HG03520 (cell line): ENCODE results near the gene EIF3B.
A peak's percentile ranks its signal among the peaks of the same experiment; 100 is the strongest.
"Not testable (repeated sequence)": the region's sequence is repeated elsewhere in the genome, so short reads cannot be mapped to it uniquely, and the experiment has no call there.

ENCODE experiments used
- ATAC-seq: cut with Tn5 transposase; IDR thresholded peaks from one replicate; pipeline ENCODE4 v1.9.1; 2021; ENCODE audit warnings: mild to moderate bottlenecking, moderate library complexity; ENCODE audit not compliant: unreplicated experiment

Gene EIF3B

DNA sequence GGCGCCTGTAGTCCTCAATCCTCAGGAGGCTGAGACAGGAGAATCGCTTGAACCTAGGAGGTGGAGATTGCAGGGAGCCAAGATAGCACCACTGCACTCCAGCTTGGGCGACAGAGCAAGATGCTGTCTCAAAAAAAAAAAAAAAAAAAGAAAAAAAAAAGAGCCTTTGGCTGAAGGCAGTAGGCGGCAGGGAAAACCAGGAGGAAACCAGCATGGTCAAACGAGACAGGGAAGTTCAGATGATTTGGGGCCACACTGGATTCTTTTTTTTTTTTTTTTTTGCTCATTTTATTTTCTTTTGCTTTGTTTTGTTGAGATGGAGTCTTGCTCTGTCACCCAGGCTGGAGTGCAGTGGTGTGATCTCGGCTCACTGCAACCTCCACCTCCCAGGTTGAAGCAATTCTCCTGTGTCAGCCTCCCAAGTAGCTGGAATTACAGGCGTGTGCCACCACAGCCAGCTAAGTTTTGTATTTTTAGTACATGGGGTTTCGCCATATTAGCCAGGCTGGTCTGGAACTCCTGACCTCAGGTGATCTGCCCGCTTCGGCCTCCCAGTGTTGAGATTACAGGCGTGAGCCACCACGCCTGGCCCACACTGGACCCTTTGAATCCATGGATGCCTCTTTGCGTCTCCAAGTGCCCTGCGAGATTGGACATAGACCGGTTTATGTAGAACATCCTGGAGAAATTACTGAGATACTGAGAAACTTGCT, 7.1 kb upstream of the EIF3B start:
- not testable (repeated sequence) for ATAC-seq

DNA sequence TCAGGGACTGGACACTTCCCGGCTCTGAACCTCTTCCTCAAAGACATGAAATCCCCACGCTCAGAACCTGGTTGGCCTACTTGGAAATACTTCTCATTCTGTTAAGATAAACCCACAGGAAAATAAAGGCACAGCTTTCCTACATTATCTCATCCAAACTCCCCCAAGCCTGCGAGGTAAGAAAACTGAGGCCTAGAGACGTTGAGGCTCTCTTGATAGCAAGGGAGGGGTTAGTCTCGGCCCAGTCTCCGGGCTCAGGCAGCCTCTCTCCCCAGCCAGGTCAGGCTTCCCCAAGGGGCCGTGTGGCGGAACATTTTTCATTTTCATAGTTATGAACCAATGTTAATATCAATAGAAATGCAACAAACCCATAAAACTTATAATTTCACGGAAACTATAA, 4.6 kb upstream of the EIF3B start:
- ATAC-seq = no peak

DNA sequence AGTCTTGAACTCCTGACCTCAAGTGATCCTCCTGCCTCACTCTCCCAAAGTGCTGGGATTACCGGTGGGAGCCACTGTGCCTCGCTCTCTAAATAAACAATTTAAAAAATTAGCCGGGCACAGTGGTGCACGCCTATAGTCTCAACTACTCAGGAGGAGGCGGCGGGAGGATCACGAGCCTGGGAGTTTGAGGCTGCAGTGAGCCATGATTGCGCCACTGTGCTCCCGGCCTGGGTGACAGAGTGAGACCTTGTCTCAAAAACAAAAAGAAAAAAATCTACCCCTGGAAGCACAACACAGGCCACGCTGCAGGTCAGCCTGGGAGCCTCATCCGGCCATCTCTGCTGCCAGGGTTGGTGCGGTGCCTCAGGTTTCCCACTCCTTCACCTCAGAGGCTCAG, 3.8 kb upstream of the EIF3B start:
- no peak for ATAC-seq

DNA sequence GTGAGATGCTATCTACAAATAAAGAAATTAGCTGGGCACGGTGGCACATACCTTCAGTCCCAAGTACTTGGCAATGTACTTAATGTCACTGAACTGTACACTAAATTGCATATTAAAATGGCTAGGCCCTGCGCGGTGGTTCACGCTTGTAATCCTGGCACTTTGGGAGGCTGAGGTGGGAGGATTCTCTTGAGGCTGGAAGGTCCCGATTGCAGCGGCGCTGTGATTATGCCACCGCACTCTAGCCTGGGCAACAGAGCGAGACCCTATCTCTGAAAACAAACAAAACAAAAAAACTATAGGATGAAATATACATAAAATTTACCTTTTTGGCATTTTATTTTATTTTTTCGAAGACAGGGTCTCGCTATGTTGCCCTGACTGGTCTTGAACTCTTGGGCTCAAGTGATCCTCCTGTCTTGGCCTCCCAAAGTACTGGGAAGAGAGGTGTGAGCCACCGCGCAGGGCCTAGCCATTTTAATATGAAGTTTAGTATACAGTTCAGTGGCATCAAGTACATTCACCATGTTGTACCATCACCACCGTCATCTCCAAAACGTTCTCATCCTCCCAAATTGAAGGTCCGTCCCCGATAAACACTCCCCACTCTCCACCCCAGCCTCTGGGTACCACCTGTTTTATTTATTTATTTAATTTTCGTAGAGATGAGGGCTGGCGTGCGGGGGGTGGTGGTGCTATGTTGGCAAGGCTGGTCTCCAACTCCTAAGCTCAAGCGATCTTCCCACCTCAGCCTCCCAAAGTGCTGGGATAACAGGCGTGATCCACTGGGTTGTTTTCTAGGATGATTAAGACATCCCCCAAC, 1.3 kb upstream of the EIF3B start:
- ATAC-seq = no peak

DNA sequence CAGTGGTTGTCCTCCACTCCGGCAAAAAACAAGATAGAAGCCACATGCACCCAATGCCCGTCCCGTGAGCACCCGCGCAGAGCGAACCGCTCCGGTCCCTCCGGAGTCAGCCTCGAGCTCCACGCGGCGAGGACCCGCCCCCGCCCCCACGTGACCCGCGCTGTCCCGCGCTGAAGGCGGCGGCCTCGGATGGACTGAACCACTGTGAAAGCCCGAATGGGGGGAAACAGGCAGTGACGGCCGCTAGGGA, 766 bp upstream of the EIF3B start:
- ATAC-seq = peak; percentile 40

DNA sequence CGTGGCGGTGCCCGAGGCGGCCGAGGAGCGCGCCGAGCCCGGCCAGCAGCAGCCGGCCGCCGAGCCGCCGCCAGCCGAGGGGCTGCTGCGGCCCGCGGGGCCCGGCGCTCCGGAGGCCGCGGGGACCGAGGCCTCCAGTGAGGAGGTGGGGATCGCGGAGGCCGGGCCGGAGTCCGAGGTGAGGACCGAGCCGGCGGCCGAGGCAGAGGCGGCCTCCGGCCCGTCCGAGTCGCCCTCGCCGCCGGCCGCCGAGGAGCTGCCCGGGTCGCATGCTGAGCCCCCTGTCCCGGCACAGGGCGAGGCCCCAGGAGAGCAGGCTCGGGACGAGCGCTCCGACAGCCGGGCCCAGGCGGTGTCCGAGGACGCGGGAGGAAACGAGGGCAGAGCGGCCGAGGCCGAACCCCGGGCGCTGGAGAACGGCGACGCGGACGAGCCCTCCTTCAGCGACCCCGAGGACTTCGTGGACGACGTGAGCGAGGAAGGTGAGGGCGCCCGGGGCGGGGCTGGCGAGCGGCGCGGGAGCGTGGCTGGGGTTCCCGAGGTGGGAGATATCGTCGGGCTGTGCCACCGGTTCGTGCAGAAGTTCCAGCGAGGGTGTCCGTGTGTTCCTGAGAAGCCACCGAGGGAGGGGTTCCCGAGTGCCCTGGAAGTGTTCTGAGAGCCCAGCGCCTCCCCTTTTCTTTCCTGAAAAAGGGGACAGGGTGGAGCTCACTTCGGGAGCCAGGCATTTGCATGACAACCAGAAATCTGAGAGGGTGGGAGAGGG, 495 bp downstream of the EIF3B start:
- peak; percentile 23 for ATAC-seq

DNA sequence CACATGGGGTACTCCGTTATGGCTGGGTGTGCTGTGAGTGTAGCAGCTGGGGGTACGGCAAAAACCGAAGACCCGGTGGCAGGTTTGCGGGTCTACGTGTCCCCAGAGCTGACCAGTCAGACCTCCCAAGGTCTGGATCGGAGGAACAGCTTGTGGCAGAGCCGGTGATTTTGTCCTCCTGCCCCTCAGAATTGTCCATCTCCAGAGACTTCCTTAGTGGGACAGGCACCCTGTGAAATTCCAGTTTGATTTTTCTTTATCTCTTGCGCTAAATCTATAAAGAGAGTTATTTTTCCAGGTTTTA, 1.0 kb downstream of the EIF3B start:
- no peak for ATAC-seq

DNA sequence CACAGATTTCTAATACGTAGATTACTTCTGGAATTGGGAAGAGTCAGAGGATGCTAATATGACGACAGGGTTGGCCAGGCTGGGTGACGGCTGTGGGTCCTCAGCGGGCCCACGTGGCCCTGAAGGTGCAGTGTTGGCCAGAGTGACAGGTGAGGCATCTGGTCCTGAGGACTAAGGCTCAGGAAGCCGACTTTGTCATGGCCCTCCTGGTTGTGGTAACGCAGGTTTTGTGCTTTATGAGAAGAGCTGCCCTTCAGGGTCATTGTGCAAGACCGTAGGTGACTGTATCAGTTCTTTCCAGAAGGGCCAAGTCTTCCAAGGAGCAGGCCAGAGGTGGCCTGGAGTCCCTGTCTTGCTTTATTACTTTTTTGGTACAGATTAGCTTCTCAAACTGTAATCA, 2.5 kb downstream of the EIF3B start:
- no peak for ATAC-seq

DNA sequence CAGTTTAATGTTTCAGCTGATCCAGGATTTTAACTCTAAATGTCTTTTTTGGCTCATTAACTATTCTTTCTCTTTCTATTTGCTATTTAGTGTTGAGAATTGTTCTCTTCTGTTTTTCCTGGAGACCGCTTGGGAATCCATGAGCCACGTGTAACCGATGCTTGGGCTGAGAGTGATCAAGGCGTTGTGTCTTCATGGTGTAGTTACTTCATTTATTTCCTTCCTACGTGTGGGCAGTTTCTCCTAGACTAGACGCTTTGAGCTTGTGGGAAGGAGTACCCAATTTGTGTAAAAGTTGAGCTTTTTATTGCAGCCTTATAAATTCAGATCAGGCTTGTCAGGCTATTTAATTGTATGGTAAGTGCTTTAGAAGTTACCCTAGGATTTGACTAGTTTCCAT, 2.9 kb downstream of the EIF3B start:
- ATAC-seq = no peak

DNA sequence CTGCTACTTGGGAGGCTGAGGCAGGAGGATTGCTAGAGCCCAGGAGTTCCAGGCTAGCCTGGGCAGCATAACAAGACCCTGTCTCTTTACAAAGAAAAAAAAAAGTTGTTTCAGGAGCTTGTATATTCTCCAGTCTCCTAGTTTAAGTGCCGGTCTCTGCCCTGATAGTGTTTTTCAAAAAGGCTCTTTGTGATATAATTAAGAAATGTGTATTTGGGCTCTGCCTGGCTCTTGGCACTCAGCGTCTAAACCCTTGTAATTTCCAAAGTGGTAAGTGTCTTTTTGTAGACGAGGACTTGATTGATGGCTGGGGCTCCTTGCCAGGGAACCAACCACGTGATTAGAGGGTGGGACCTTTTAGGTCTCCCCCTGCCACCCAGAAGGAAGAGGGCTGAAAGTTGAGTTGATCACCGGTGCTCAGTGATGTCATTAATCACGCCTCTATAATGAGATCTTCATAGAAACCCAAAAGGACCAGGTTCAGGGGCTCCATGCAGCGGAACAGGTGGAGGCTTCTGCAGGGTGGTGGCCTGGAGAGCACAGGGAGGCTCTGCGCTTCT, 4.4 kb downstream of the EIF3B start:
- no peak for ATAC-seq

DNA sequence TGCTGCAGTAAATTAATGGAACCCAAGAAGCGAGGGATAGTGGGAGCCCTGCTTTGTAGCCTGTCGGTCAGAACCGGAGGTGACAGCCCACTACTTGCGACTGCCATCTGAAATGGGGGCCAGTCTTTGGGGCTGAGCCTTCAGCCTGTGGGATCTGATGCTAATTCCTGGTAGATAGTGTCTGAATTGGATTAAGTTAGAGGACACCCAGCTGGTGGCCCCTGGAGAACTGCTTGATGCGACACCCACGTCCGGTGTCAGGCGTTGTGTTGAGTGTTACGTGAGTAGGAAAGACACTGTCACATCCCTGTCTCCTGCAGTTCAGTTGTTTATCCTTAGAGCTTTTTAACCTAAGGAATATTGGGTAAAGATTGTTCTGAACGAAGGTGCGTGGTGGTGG, 5.0 kb downstream of the EIF3B start:
- no peak for ATAC-seq

DNA sequence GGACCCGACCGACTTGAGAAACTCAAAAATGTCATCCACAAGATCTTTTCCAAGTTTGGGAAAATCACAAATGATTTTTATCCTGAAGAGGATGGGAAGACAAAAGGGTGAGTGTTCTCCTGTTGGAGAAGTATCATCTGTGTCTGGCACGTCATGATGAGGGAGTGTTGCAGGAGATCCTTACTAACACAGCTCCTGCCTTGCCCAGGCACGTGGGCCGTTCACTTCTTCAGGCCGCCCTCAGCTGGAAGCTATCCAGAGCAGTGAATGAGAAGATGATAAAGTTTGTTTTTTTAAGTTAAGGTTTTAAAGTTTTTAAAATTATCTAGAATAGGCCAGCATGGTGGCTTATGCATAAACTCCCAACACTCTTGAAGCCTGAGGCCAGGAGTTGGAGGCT, 6.2 kb downstream of the EIF3B start:
- no peak for ATAC-seq

DNA sequence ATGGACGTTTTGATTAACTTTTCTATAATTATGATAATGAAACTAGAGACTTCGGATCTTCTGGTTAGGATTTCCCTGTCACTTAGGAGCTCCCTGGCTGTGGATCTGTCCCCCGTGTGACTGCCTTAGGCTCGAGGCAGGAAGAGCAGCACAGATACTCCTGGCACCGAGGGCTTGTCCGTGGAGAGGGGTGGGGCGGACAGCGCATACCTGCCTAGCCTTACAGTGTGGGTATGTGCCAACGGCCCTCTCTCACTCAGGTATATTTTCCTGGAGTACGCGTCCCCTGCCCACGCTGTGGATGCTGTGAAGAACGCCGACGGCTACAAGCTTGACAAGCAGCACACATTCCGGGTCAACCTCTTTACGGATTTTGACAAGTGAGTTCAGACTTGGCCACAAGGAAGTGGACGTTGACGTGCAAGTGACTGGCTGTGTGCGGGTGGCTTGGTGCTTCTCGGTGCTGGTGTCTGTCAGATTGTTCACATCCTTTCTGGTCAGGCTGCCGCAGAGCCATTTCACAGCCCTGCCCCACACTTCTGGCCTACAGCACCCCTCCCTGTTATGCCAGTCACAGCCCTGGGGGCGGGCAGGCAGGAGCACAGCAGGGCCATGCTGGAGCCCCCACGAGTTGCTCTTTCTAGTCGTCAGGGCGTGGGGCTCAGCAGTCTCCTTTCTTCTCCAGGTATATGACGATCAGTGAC, 7.9 kb downstream of the EIF3B start:
- no peak for ATAC-seq

DNA sequence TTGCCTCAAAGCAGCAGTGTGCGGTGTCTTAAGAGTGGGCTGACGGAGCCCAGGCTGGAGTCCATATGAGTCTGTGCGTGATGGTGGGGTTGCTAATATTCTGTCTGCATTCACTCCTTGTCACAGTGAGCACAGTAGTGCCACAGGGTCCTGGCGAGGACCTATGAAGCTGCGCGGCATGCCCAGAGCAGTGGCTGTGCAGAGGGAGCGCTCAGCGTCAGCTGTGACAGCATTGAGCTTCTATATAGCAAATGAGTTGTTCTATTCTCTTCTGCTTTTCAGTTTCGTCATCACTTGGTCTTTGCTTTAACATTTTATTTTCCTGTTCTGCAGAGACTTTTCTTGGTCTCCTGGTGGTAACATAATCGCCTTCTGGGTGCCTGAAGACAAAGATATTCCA, 14.5 kb downstream of the EIF3B start:
- ATAC-seq = no peak

DNA sequence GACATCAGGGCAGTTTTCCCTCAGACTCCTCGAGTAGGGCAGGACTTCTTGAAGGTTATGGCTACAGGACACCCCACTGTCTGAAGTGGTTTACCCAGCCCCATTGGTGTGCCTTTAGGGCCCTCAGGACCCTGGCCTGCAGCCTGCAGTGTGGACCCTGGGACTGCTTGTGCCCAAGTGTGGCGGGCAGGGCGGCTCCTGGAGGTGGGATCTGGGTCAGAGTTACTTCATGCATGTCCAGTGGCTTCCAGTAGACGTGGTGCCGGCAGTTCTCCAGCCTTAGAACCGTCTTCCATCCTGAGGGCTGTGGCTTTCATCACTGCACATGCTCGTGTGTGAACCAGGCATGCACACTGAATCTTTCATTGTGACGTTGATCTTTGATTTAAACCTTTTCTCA, 16.7 kb downstream of the EIF3B start:
- no peak for ATAC-seq

DNA sequence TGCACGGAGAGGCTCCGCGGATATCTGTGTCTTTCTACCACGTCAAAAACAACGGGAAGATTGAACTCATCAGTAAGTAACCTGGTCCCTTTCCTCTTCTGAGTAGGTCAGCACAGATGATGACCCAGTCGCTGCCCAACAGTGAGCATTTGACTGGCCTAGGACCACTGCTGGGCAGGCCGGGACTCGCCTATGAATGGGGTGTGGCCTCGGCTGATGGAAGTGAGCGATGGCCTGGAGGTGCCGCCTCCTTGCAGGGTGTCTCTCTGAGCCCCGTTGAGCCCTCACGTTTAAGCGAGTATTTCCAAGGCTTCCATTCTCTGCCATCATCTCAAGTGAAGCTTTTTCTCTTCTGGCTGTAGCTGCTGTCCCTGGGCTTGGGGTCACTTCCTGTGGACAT, 18.1 kb downstream of the EIF3B start:
- ATAC-seq = no peak

DNA sequence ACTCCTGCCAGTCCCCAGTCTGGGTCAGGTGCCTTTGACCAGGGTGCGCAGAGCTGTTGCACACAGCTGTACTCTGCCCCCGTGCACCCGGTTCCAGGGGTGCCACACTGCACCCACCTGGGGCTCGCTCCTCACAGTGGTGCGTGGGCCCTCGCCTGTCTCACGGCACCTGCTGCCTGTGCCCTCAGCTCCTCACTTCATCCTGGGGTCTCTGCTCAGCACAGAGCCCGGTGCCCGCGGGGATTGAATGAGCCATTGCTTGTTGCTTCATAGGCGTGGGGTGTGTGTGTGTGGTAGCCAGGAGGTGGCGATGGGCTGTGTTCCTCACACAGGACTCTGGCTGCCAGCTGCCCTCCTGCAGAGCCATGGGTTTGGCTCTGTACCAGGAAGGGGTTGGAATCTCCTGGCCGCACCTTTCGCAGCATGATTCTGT, 18.5 kb downstream of the EIF3B start:
- ATAC-seq = no peak

DNA sequence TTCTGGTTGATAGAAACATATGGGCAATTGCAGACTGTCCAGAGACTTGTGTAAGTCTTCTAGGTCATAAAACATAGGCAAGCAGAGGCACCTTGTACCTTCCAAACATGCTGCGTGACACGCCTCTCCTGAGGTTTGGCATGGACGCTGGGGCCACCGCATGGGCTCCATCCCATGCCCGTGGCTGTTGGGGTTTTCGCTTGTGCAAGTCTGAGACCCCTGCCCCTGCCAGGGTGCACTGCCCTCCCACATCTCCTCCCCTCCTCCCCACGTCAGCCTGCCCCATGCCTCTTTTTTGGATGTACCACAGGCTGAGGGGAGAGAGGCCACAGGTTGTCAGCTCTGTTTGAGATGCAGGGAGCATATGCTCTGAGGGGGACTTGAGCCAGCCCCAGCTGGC, 19.0 kb downstream of the EIF3B start:
- no peak for ATAC-seq

DNA sequence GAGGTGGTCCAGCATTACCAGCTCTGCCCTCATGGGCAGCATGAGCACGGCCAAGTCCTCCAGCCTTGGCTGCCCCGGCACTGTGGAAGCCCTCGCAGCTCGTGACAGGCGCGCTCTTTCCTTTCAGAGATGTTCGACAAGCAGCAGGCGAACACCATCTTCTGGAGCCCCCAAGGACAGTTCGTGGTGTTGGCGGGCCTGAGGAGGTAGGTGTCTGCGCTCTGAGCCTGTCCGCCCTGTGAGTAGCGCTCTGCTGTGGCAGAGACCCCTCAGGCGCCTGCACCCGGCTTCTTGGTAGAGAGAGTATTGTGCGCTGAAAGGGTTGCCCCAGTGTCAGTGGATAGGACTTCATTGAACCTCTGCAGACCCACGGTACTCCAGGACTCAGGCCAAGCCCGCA, 19.8 kb downstream of the EIF3B start:
- no peak for ATAC-seq

DNA sequence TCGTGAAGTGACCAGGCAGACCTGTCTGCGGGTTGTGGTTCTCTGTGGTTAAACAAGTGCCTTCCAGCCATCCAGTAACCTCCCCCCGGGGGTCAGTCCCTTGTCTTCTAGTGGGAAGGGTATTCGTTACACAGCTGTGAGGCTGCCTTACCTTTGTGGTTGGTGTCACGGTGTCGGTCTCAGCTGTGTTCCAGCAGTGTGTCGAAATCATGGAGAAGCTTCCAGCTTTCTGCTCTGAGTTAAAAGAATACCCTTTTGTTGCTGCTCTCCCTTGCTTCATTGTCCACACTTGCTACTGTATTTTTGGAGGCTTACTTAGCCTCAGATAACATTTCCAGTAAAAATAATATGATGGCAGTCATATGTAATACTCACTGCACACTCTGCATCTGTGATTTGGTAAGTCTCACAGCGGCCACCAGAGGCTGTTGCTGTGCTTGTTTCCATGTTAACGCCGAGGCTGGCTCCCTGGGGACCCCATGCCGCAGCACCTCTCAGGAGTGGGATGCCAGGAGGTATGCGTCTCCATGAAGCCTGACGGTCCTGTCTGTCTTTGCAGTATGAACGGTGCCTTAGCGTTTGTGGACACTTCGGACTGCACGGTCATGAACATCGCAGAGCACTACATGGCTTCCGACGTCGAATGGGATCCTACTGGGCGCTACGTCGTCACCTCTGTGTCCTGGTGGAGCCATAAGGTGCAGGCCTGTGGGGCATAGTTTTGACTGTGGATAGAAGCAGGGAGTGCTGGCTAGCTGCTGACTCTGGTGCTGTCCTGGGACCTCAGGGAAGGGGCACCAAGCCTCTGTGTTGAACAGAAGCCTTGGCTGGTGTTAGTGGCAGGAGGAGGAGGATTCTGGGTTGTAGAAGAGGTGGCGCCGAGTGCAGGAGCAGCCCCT, 20.5 kb downstream of the EIF3B start:
- no peak for ATAC-seq
